ENCODE measurements around the gene TMPRSS9. TPM values are rescaled to one million over a fixed set of nuclear protein-coding genes. Genes with fewer than 3 reads are reported as not detected.

TMPRSS9 gene
- total and polyA plus RNA-seq, 2 of the 13 experiments (the other 11 are each of a cell fraction or from before 2014, with no cell fraction given): 2.5 to 5.2 TPM

DNA sequence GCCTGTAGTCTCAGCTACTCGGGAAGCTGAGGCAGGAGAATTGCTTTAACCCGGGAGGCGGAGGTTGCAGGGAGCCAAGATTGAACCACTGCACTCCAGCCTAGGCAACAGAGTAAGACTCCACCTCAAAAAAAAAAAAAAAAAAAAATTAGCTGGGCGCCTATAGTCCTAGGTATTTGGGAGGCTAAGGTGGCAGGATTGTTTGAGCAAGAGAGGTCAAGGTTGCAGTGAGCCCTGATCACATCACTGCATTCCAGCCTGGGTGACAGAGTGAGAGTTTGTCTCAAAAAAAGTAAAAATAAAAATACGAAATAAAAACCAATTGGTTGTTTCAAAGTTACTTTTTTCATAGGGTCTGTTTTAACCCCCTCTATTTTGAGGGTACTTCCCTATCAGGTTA lies 98.0 kb downstream of the TMPRSS9 start (continued):
- TF ChIP-seq, protein P1, sequence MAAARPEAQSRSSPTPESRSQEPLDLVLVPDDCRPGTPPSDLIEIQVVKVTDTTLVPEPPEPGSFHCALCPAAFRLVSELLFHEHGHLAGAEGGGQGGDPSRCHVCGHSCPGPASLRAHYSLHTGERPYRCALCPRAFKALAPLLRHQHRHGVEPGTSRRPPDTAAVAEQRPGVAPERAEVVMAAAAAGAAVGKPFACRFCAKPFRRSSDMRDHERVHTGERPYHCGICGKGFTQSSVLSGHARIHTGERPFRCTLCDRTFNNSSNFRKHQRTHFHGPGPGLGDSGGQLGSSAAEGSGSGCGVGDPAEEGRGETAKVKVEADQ (CRISPR knock-in tag; IDR thresholded peaks at IDR 0.05; ENCODE audit: borderline replicate concordance): no peak
- no peak for TF ChIP-seq ZNF816 (CRISPR knock-in tag; IDR thresholded peaks at IDR 0.05; ENCODE audit: borderline replicate concordance)
- TF ChIP-seq ZFP82 (CRISPR knock-in tag; IDR thresholded peaks at IDR 0.05; ENCODE audit: borderline replicate concordance): no peak
- TF ChIP-seq, protein P2, sequence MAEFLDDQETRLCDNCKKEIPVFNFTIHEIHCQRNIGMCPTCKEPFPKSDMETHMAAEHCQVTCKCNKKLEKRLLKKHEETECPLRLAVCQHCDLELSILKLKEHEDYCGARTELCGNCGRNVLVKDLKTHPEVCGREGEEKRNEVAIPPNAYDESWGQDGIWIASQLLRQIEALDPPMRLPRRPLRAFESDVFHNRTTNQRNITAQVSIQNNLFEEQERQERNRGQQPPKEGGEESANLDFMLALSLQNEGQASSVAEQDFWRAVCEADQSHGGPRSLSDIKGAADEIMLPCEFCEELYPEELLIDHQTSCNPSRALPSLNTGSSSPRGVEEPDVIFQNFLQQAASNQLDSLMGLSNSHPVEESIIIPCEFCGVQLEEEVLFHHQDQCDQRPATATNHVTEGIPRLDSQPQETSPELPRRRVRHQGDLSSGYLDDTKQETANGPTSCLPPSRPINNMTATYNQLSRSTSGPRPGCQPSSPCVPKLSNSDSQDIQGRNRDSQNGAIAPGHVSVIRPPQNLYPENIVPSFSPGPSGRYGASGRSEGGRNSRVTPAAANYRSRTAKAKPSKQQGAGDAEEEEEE (CRISPR knock-in tag; IDR thresholded peaks at IDR 0.05; ENCODE audit: borderline replicate concordance): no peak
- TF ChIP-seq NR2F6 (IDR thresholded peaks at IDR 0.05): peak; percentile 95
- peak; percentile 96 for TF ChIP-seq NR2F6 (CRISPR knock-in tag; IDR thresholded peaks at IDR 0.05)
- TF ChIP-seq, protein P3, sequence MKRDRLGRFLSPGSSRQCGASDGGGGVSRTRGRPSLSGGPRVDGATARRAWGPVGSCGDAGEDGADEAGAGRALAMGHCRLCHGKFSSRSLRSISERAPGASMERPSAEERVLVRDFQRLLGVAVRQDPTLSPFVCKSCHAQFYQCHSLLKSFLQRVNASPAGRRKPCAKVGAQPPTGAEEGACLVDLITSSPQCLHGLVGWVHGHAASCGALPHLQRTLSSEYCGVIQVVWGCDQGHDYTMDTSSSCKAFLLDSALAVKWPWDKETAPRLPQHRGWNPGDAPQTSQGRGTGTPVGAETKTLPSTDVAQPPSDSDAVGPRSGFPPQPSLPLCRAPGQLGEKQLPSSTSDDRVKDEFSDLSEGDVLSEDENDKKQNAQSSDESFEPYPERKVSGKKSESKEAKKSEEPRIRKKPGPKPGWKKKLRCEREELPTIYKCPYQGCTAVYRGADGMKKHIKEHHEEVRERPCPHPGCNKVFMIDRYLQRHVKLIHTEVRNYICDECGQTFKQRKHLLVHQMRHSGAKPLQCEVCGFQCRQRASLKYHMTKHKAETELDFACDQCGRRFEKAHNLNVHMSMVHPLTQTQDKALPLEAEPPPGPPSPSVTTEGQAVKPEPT (CRISPR knock-in tag; IDR thresholded peaks at IDR 0.05; ENCODE audit: low read depth): no peak
- TF ChIP-seq, protein P4, sequence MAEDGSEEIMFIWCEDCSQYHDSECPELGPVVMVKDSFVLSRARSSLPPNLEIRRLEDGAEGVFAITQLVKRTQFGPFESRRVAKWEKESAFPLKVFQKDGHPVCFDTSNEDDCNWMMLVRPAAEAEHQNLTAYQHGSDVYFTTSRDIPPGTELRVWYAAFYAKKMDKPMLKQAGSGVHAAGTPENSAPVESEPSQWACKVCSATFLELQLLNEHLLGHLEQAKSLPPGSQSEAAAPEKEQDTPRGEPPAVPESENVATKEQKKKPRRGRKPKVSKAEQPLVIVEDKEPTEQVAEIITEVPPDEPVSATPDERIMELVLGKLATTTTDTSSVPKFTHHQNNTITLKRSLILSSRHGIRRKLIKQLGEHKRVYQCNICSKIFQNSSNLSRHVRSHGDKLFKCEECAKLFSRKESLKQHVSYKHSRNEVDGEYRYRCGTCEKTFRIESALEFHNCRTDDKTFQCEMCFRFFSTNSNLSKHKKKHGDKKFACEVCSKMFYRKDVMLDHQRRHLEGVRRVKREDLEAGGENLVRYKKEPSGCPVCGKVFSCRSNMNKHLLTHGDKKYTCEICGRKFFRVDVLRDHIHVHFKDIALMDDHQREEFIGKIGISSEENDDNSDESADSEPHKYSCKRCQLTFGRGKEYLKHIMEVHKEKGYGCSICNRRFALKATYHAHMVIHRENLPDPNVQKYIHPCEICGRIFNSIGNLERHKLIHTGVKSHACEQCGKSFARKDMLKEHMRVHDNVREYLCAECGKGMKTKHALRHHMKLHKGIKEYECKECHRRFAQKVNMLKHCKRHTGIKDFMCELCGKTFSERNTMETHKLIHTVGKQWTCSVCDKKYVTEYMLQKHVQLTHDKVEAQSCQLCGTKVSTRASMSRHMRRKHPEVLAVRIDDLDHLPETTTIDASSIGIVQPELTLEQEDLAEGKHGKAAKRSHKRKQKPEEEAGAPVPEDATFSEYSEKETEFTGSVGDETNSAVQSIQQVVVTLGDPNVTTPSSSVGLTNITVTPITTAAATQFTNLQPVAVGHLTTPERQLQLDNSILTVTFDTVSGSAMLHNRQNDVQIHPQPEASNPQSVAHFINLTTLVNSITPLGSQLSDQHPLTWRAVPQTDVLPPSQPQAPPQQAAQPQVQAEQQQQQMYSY (CRISPR knock-in tag; IDR thresholded peaks at IDR 0.05): peak; percentile 41; the same call in 1 of the 2 replicates
- peak; percentile 39; the same call in 1 of the 2 replicates for TF ChIP-seq FOSL2 (CRISPR knock-in tag; IDR thresholded peaks at IDR 0.05)
- no peak for TF ChIP-seq SCMH1 (CRISPR knock-in tag; IDR thresholded peaks at IDR 0.05; ENCODE audit: borderline replicate concordance)
- TF ChIP-seq ZEB1 (IDR thresholded peaks at IDR 0.05; ENCODE audit: insufficient replicate concordance, low read depth): peak; percentile 47
- TF ChIP-seq IRF2 (CRISPR knock-in tag; IDR thresholded peaks at IDR 0.05): no peak
- TF ChIP-seq ZNF24 (IDR thresholded peaks at IDR 0.05): no peak
- peak; percentile 43; the same call in 1 of the 2 replicates for TF ChIP-seq GATAD2A (CRISPR knock-in tag; IDR thresholded peaks at IDR 0.05)
- TF ChIP-seq SMARCC2 (IDR thresholded peaks at IDR 0.05): no peak
- TF ChIP-seq ZNF446 (CRISPR knock-in tag; IDR thresholded peaks at IDR 0.05): no peak
- TF ChIP-seq, protein P5, sequence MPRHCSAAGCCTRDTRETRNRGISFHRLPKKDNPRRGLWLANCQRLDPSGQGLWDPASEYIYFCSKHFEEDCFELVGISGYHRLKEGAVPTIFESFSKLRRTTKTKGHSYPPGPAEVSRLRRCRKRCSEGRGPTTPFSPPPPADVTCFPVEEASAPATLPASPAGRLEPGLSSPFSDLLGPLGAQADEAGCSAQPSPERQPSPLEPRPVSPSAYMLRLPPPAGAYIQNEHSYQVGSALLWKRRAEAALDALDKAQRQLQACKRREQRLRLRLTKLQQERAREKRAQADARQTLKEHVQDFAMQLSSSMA (CRISPR knock-in tag; IDR thresholded peaks at IDR 0.05): no peak
- TF ChIP-seq SETDB1 (CRISPR knock-in tag; IDR thresholded peaks at IDR 0.05; ENCODE audit: borderline replicate concordance): no peak
- TF ChIP-seq ZNF850 (CRISPR knock-in tag; conservative IDR thresholded peaks at IDR 0.05): no peak
- no peak for TF ChIP-seq MBNL3 (CRISPR knock-in tag; conservative IDR thresholded peaks at IDR 0.05)
- no peak for TF ChIP-seq ZNF746 (CRISPR knock-in tag; IDR thresholded peaks at IDR 0.05)
- TF ChIP-seq NCOR1 (IDR thresholded peaks at IDR 0.05; ENCODE audit: borderline replicate concordance, low read length): peak; percentile 59; the same call in 1 of the 2 replicates
- no peak for TF ChIP-seq KLF13 (CRISPR knock-in tag; IDR thresholded peaks at IDR 0.05)
- TF ChIP-seq ZNF614 (CRISPR knock-in tag; IDR thresholded peaks at IDR 0.05; ENCODE audit: borderline replicate concordance): no peak
